Measurements from ENCODE around the gene EIF4G3.

GRCh38 chr1:20887246-20887645 lies 289.5 kb downstream of the EIF4G3 start:
- TF ChIP-seq, protein P1, sequence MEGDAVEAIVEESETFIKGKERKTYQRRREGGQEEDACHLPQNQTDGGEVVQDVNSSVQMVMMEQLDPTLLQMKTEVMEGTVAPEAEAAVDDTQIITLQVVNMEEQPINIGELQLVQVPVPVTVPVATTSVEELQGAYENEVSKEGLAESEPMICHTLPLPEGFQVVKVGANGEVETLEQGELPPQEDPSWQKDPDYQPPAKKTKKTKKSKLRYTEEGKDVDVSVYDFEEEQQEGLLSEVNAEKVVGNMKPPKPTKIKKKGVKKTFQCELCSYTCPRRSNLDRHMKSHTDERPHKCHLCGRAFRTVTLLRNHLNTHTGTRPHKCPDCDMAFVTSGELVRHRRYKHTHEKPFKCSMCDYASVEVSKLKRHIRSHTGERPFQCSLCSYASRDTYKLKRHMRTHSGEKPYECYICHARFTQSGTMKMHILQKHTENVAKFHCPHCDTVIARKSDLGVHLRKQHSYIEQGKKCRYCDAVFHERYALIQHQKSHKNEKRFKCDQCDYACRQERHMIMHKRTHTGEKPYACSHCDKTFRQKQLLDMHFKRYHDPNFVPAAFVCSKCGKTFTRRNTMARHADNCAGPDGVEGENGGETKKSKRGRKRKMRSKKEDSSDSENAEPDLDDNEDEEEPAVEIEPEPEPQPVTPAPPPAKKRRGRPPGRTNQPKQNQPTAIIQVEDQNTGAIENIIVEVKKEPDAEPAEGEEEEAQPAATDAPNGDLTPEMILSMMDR (IDR thresholded peaks at IDR 0.05; ENCODE audit: low read length), result no peak
- TF ChIP-seq EZH2 (IDR thresholded peaks at IDR 0.05; ENCODE audit: borderline replicate concordance, low read length), result no peak

Measured in OCI-LY1 (cell line).